CD8-positive, alpha-beta memory T cell (primary cell): ENCODE results near the gene FBXO47. TPM values are rescaled to one million over a fixed set of nuclear protein-coding genes. Genes with fewer than 3 reads are reported as not detected.

Experiments
- CTCF ChIA-PET: fragments of 350-600 bp; sonication (Branson Sonifier 250); formaldehyde crosslinking; loops from one replicate; lab custom pipeline; 2021; ENCODE audit warnings: antibody characterized with exemption; lab: Charles Lee
- POLR2A ChIA-PET: fragments of 350-600 bp; sonication (Branson Sonifier 250); formaldehyde crosslinking; loops from one replicate; lab custom pipeline; 2021; ENCODE audit warnings: antibody characterized with exemption; lab: Charles Lee
- DNase-seq, 5 donors: peaks; one replicate each; pipeline versions ENCODE4 v3.0.0 to v3.0.0-alpha.2; 2020 to 2022; ENCODE audit warnings: mixed read lengths in 1 of 5
- H3K27ac ChIP-seq: one replicate; pipeline ENCODE4 v1.7.0; 2013; ENCODE audit warnings: low read depth, mild to moderate bottlenecking, low read length, moderate library complexity
- H3K27me3 ChIP-seq: 2 replicates; pipeline ENCODE4 v1.7.0; 2013; ENCODE audit warnings: low read length, mild to moderate bottlenecking; ENCODE audit not compliant: insufficient read depth, poor library complexity, severe bottlenecking
- H3K36me3 ChIP-seq: 2 replicates; pipeline ENCODE4 v1.7.0; 2013; ENCODE audit warnings: mild to moderate bottlenecking, low read length, moderate library complexity; ENCODE audit not compliant: insufficient read depth
- H3K4me1 ChIP-seq: 2 replicates; pipeline ENCODE4 v1.7.0; 2013; ENCODE audit warnings: mild to moderate bottlenecking, low read length, moderate library complexity; ENCODE audit not compliant: insufficient read depth
- H3K4me3 ChIP-seq: 2 replicates; pipeline ENCODE4 v1.7.0; 2013; ENCODE audit warnings: mild to moderate bottlenecking, low read length
- H3K9me3 ChIP-seq: 2 replicates; pipeline ENCODE4 v1.7.0; 2013; ENCODE audit warnings: mild to moderate bottlenecking, low read length
- H3K27ac Mint-ChIP-seq, 8 donors: one replicate each; pipeline ENCODE4 v1.8.0; 2020 to 2021; ENCODE audit warnings: mixed read lengths in 8 of 8, mild to moderate bottlenecking in 6 of 8, inconsistent platforms in 3 of 8, moderate library complexity in 3 of 8
- H3K27me3 Mint-ChIP-seq, 2 donors: one replicate each; pipeline ENCODE4 v1.8.0; 2020 to 2021; ENCODE audit warnings: mixed read lengths in 2 of 2, mild to moderate bottlenecking in 1 of 2, moderate library complexity in 1 of 2
- H3K36me3 Mint-ChIP-seq, 3 donors: one replicate each; pipeline ENCODE4 v1.8.0; 2020 to 2021; ENCODE audit warnings: mixed read lengths in 3 of 3, inconsistent platforms in 1 of 3, mild to moderate bottlenecking in 1 of 3
- H3K4me1 Mint-ChIP-seq, 3 donors: one replicate each; pipeline ENCODE4 v1.8.0; 2020 to 2021; ENCODE audit warnings: mixed read lengths in 3 of 3, inconsistent platforms in 1 of 3, mild to moderate bottlenecking in 1 of 3
- H3K4me3 Mint-ChIP-seq, 7 donors: one replicate each; pipeline ENCODE4 v1.8.0; 2020 to 2021; ENCODE audit warnings: mixed read lengths in 7 of 7, mild to moderate bottlenecking in 6 of 7, moderate library complexity in 4 of 7, inconsistent platforms in 2 of 7
- H3K9me3 Mint-ChIP-seq, 5 donors: one replicate each; pipeline ENCODE4 v1.8.0; 2020 to 2022; ENCODE audit warnings: mixed read lengths in 5 of 5, mild to moderate bottlenecking in 3 of 5, moderate library complexity in 2 of 5, inconsistent platforms in 1 of 5
- polyA plus RNA-seq: library from polyadenylated mRNA; unstranded; fragments of 300-500 nt; fragmentation: Illumina TruSeq; gene quantifications from one replicate; pipeline ENCODE4 v1.2.3, GENCODE V29; 2021
- total RNA-seq, 2 experiments: library from RNA; stranded (reverse); gene quantifications; one replicate each; pipeline ENCODE4 v1.2.3, GENCODE V29; 2021

FBXO47 gene
- total and polyA plus RNA-seq, 3 experiments from 2014 or later, result not detected

DNA sequence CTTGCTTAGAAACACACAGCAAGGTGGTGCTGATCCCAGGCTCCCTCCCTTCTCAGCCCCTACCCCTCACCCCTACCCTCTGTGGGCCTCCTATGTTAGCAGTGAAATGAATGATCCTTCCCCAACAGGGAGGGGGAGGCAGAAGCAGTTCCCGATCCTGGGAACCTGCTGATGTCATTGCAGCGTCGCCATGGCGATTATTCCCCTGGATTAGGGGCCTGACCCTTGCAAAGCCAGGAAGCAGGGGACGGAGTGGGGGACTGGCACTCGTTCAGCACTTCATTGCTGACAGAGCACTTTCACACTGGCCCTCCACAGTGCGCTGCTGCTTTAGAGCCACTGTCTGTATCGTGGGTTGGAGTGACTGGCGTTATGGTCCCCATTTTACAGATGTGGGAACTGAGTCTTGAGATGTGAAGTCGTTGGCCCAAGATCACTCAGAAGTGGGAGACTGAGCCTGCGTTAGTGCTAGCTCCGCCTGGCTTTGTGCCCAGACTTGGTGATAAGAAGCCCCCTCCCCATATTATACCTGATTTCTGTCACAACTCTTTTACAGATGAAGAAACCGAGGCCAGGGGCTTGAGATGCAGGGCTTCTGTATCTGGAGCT, 70.8 kb downstream of the FBXO47 start:
- Histone ChIP-seq H3K27me3 (no peaks in the 10 kb centered on the region), H3K36me3 (peaks cover 17% of the 10 kb centered on the region), H3K4me1 (peaks cover 90% of the 10 kb centered on the region), H3K27ac (peak overlapping the region; percentile 22), H3K4me3 (no peak overlapping the region), H3K9me3 (no peaks in the 10 kb centered on the region)
- POLR2A ChIA-PET, result no interaction called here
- no peaks in the 10 kb centered on the region for H3K27me3 Mint-ChIP-seq
- peak overlapping the region in 2 of 7 donors; percentile 44 to 83 for H3K4me3 Mint-ChIP-seq
- CTCF ChIA-PET, result interaction anchor here (6.3 to 7.3 kb wide), 2 partner anchors 26 to 28 kb away, joined by 35 to 73 read pairs; partner anchors contain the start of genes LASP1 and LASP1NB
- no peaks in the 10 kb centered on the region for H3K9me3 Mint-ChIP-seq
- H3K4me1 Mint-ChIP-seq, result peaks cover 79 to 86% (median 85%) of the 10 kb centered on the region in 3 donors
- peaks cover 0 to 59% (median 7%) of the 10 kb centered on the region in 3 donors for H3K36me3 Mint-ChIP-seq
- DNase-seq, result no peak
- peak overlapping the region; percentile 84 to 99 (median 96) for H3K27ac Mint-ChIP-seq

DNA sequence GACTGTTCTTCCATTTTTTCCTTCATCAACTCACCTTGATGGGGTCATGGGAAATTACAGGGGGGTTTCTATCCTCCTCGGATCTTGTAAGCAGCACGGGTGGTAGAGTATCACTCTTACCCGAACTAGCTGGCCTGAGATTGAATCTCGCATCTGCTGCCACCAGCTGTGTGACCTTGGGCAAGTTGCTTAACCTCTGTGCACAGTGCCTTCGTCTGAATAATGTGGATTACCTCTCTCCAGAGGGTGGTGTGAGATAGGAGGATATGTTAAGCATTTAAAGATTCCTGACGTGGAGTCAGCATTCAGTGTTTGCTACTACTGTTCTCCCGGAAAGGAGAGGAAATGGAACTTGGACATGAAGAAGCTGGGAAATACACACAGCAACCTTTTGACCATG, 72.9 kb downstream of the FBXO47 start:
- POLR2A ChIA-PET, result interaction anchor here (0.6 to 2.3 kb wide), 3 partner anchors 21 to 90 kb away, joined by 3 to 10 read pairs (median 3); partner anchors contain the start of gene LASP1
- Histone ChIP-seq H3K4me1 (peaks cover 90% of the 10 kb centered on the region), H3K9me3 (no peaks in the 10 kb centered on the region), H3K4me3 (no peak overlapping the region), H3K36me3 (peaks cover 17% of the 10 kb centered on the region), H3K27me3 (no peaks in the 10 kb centered on the region), H3K27ac (peak overlapping the region; percentile 27)
- CTCF ChIA-PET, result interaction anchor here (1.0 to 1.4 kb wide), 4 partner anchors 10 to 30 kb away, joined by 3 to 5 read pairs (median 4); no protein-coding TSS in a partner anchor
- Mint-ChIP-seq H3K9me3 (no peaks in the 10 kb centered on the region), H3K4me3 (peak overlapping the region in 5 of 7 donors; percentile 34 to 73 (median 49)), H3K4me1 (peaks cover 80 to 91% (median 90%) of the 10 kb centered on the region in 3 donors), H3K36me3 (peaks cover 0 to 65% (median 10%) of the 10 kb centered on the region in 3 donors), H3K27me3 (no peaks in the 10 kb centered on the region), H3K27ac (peak overlapping the region; percentile 65 to 99 (median 89))
- DNase-seq, result no peak

DNA sequence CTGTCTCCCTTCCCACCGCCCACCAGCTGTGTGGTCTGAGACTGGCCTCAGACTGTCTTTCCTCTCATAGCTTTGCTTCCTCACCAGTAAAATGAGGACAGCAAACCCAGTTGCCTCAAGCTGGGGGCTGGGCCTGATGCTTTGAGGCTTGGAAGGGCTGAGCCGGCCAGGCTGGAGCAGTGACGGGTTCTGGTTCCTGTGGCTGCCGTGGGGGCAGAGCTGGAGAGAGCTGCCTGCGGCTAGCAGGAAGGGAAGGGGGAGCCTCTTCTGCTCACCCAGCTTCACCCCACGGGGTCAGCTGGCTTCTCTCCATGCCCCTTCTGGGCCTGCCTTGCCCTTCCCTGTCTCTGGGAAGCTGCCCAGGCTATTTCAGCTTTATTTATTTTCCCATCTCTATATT, 73.6 kb downstream of the FBXO47 start:
- H3K36me3 Mint-ChIP-seq, result peaks cover 0 to 69% (median 9%) of the 10 kb centered on the region in 3 donors
- H3K4me1 ChIP-seq, result peaks cover 90% of the 10 kb centered on the region
- no peaks in the 10 kb centered on the region for H3K9me3 Mint-ChIP-seq
- ChIA-PET POLR2A (interaction anchor here (0.9 to 2.3 kb wide), 3 partner anchors 12 to 23 kb away, joined by 3 to 10 read pairs (median 3); partner anchors contain the start of gene LASP1), CTCF (interaction anchor here (0.7 to 1.2 kb wide), 4 partner anchors 10 to 260 kb away, joined by 3 to 5 read pairs (median 3); no protein-coding TSS in a partner anchor)
- H3K27ac Mint-ChIP-seq, result peak overlapping the region; percentile 65 to 99 (median 89)
- peak in 3 of 5 donors; percentile 36 to 65 (median 44) for DNase-seq
- H3K27me3 Mint-ChIP-seq, result no peaks in the 10 kb centered on the region
- no peaks in the 10 kb centered on the region for H3K27me3 ChIP-seq
- H3K4me1 Mint-ChIP-seq, result peaks cover 79 to 91% (median 90%) of the 10 kb centered on the region in 3 donors
- H3K4me3 Mint-ChIP-seq, result peak overlapping the region; percentile 34 to 73 (median 50)
- no peak overlapping the region for H3K27ac ChIP-seq
- no peaks in the 10 kb centered on the region for H3K9me3 ChIP-seq
- peaks cover 21% of the 10 kb centered on the region for H3K36me3 ChIP-seq
- no peak overlapping the region for H3K4me3 ChIP-seq

DNA sequence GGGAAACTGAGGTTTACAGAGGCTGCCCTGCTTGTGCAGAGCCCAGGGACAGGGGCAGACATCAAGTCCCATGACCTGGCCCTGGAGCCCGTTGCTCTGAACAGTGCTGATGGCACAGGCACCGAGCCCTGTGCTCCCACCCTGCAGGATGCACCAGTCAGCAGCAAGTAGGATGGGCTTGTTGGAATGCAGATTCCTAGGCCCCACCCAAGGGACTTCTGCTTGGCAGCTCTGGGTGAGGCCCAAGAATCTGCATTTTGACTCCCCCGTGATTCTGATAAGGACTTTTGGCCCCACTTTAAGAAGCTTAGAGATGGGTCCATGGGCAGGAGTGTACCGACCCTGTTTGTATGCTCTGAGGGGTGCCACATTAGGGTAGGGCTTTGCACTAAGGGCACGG, 74.1 kb downstream of the FBXO47 start:
- Histone ChIP-seq H3K4me3 (no peak overlapping the region), H3K4me1 (peaks cover 87% of the 10 kb centered on the region), H3K27ac (no peak overlapping the region), H3K9me3 (no peaks in the 10 kb centered on the region), H3K36me3 (peaks cover 22% of the 10 kb centered on the region), H3K27me3 (no peaks in the 10 kb centered on the region)
- H3K4me1 Mint-ChIP-seq, result peaks cover 78 to 91% (median 90%) of the 10 kb centered on the region in 3 donors
- H3K9me3 Mint-ChIP-seq, result no peaks in the 10 kb centered on the region
- peak overlapping the region; percentile 34 to 73 (median 50) for H3K4me3 Mint-ChIP-seq
- CTCF ChIA-PET, result interaction anchor here (0.7 to 1.7 kb wide), 5 partner anchors 9 to 261 kb away, joined by 3 to 5 read pairs (median 3); no protein-coding TSS in a partner anchor
- POLR2A ChIA-PET, result interaction anchor here (0.9 to 2.3 kb wide), 2 partner anchors 12 to 23 kb away, joined by 3 to 10 read pairs; partner anchors contain the start of gene LASP1
- peaks cover 0 to 69% (median 8%) of the 10 kb centered on the region in 3 donors for H3K36me3 Mint-ChIP-seq
- H3K27me3 Mint-ChIP-seq, result no peaks in the 10 kb centered on the region
- peak overlapping the region; percentile 85 to 99 (median 90) for H3K27ac Mint-ChIP-seq
- no peak for DNase-seq

DNA sequence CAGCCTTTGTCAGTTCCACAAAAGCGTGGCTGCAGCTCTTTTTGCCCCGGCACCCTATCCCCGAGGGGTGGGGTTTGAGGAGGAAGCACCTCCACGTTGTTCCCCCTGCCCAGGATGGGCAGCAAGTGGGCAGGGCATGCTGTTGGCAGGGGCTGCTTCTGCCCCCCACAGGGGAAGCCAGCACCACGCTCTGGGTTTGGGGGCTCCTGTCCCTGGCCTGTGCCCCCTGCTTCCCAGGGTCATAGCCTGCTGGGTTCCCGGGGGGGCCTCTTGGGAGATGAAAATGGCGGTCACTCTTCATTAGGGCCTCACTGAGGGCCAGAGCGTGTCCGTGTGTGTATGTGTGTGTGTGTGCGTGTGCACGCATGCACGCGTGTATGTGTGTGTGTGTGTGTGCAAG, 74.6 kb downstream of the FBXO47 start:
- no peak for DNase-seq
- Histone ChIP-seq H3K9me3 (no peaks in the 10 kb centered on the region), H3K4me3 (no peak overlapping the region), H3K4me1 (peaks cover 87% of the 10 kb centered on the region), H3K27me3 (no peaks in the 10 kb centered on the region), H3K27ac (no peak overlapping the region), H3K36me3 (peaks cover 27% of the 10 kb centered on the region)
- peaks cover 0 to 70% (median 8%) of the 10 kb centered on the region in 3 donors for H3K36me3 Mint-ChIP-seq
- peak overlapping the region in 5 of 7 donors; percentile 34 to 87 (median 50) for H3K4me3 Mint-ChIP-seq
- no peaks in the 10 kb centered on the region for H3K27me3 Mint-ChIP-seq
- H3K4me1 Mint-ChIP-seq, result peaks cover 78 to 91% (median 90%) of the 10 kb centered on the region in 3 donors
- POLR2A ChIA-PET, result no interaction called here
- CTCF ChIA-PET, result interaction anchor here (1.7 to 1.8 kb wide), 2 partner anchors 14 to 261 kb away, joined by 5 to 7 read pairs; no protein-coding TSS in a partner anchor
- H3K9me3 Mint-ChIP-seq, result no peaks in the 10 kb centered on the region
- H3K27ac Mint-ChIP-seq, result peak overlapping the region; percentile 85 to 99 (median 93)

DNA sequence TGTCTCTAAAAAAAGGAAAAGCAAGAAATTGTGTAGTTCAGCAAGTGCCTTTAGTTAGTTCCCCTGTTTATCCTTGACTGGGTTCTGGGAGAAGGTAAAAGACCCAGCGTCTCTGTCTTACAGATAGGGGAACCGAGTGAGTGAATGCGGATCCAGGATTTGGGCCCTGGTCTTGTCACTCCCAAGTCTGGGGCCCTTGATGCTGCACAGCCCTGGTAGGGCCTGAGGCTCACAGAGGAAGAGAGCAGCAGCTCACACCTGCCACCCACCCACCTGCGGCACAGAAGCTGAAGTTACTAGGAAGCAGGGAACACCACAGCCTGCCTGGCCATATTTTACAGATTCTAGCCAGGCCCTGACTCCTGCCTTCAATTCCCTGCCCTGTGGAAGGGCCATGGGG, 75.1 kb downstream of the FBXO47 start:
- ChIA-PET POLR2A (no interaction called here), CTCF (interaction anchor here (0.6 to 2.0 kb wide), 6 partner anchors 9 to 261 kb away, joined by 3 to 12 read pairs (median 5); partner anchors contain the start of gene LASP1)
- H3K27ac ChIP-seq, result no peak overlapping the region
- H3K27me3 Mint-ChIP-seq, result no peaks in the 10 kb centered on the region
- no peak overlapping the region for H3K4me3 ChIP-seq
- H3K9me3 ChIP-seq, result no peaks in the 10 kb centered on the region
- H3K36me3 Mint-ChIP-seq, result peaks cover 0 to 72% (median 8%) of the 10 kb centered on the region in 3 donors
- H3K36me3 ChIP-seq, result peaks cover 28% of the 10 kb centered on the region
- H3K4me1 Mint-ChIP-seq, result peaks cover 78 to 91% (median 88%) of the 10 kb centered on the region in 3 donors
- no peaks in the 10 kb centered on the region for H3K27me3 ChIP-seq
- H3K4me3 Mint-ChIP-seq, result peak overlapping the region; percentile 2 to 87 (median 76)
- H3K9me3 Mint-ChIP-seq, result no peaks in the 10 kb centered on the region
- DNase-seq, result no peak
- peak overlapping the region; percentile 87 to 99 (median 93) for H3K27ac Mint-ChIP-seq
- peaks cover 87% of the 10 kb centered on the region for H3K4me1 ChIP-seq

DNA sequence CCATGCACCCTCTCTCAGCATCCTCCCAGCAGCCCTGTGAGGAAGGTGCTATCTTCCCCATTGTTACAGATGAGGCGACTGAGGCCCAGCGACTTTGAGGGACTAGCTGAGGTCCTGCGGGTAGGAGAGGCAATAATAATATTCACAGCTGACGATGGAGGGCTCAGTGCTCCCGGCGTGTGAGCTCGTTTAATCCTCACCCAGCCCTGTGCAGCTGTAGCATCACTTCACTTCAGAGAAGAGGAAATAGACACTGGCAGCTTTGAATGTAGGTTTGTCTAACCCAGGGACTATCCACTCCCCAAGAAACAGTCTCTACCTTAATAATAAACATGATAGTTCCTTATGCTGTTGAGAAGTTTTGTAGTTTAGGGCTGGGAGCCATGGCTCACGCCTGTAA, 75.8 kb downstream of the FBXO47 start:
- peaks cover 0 to 74% (median 8%) of the 10 kb centered on the region in 3 donors for H3K36me3 Mint-ChIP-seq
- peaks cover 87% of the 10 kb centered on the region for H3K4me1 ChIP-seq
- peak overlapping the region; percentile 87 to 99 (median 93) for H3K27ac Mint-ChIP-seq
- no peaks in the 10 kb centered on the region for H3K9me3 Mint-ChIP-seq
- no peaks in the 10 kb centered on the region for H3K27me3 Mint-ChIP-seq
- ChIA-PET CTCF (interaction anchor here (0.6 to 2.0 kb wide), 6 partner anchors 10 to 262 kb away, joined by 3 to 12 read pairs (median 5); partner anchors contain the start of gene LASP1), POLR2A (interaction anchor here (0.6 kb wide), 1 partner anchor 20 kb away, joined by 3 read pairs; no protein-coding TSS in a partner anchor)
- peaks cover 22% of the 10 kb centered on the region for H3K36me3 ChIP-seq
- no peaks in the 10 kb centered on the region for H3K9me3 ChIP-seq
- DNase-seq, result no peak
- peak overlapping the region; percentile 2 to 87 (median 76) for H3K4me3 Mint-ChIP-seq
- H3K4me3 ChIP-seq, result no peak overlapping the region
- peaks cover 76 to 91% (median 88%) of the 10 kb centered on the region in 3 donors for H3K4me1 Mint-ChIP-seq
- H3K27ac ChIP-seq, result no peak overlapping the region
- H3K27me3 ChIP-seq, result no peaks in the 10 kb centered on the region
